Measurements from ENCODE around the gene APRT. TPM values are rescaled to one million over a fixed set of nuclear protein-coding genes. Genes with fewer than 3 reads are reported as not detected.

APRT gene
- total RNA-seq, 1 experiment from 2014 or later: 311 TPM

DNA sequence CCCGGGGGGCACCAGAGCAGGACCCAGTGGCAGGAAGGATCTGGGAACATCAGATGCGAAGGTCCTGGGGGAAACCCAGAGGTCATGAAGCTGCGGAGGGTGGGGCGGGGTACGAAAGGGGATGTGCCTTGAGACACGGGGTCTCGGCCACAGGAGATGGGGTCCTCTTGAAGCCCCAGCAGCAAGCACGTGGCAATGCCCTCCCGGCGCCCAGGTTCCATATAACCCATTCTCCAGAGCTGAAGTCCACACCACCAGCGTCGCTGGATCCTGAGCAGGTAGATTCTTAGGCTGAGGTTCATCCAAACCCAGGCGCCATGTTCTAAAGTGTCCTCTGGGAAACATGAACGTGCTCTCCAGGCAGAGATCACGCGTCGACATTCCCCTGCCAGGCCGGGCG lies 47.6 kb downstream of the APRT start:
- ChIA-PET RAD21 (ENCODE audit: low non-redundant PET in 1 of 2, low total read pairs in 2 of 2, uncharacterized antibody in 2 of 2, unreplicated experiment in 2 of 2) (no interaction called here), CTCF (interaction anchor here (1.0 kb wide), 1 partner anchor 26 kb away, joined by 4 read pairs; no protein-coding TSS in a partner anchor), POLR2A (no interaction called here)
- no peak overlapping the region for H3K4me3 ChIP-seq (replicated peaks in 1 of 2; ENCODE audit: low read depth in 1 of 2, low read length in 2 of 2)
- H2AFZ ChIP-seq (ENCODE audit: low read depth, low read length, poor library complexity, severe bottlenecking): no peak overlapping the region
- H3K27ac ChIP-seq (ENCODE audit: low read depth, low read length): no peak overlapping the region; the same call in 1 of the 2 replicates
- H4K20me1 ChIP-seq (ENCODE audit: insufficient read depth): peaks cover under 1% of the 10 kb centered on the region; the same call in 1 of the 2 replicates
- intact Hi-C loops (cut with micrococcal nuclease): no loop called here
- H3K9me3 ChIP-seq (ENCODE audit: control insufficient read depth in 1 of 2, insufficient read depth in 1 of 2, low read depth in 1 of 2, low read length in 2 of 2): no peaks in the 10 kb centered on the region
- no peaks in the 10 kb centered on the region for H3K9me2 ChIP-seq (ENCODE audit: insufficient read depth)
- H3K4me1 ChIP-seq (ENCODE audit: control insufficient read depth in 1 of 2, insufficient read depth in 2 of 2, low read length in 2 of 2): peaks cover 20 to 78% of the 10 kb centered on the region in 2 experiments
- DNase-seq (ENCODE audit: low read depth, low spot score) (no peak), ATAC-seq (no peak)
- H3K27me3 ChIP-seq (ENCODE audit: insufficient read depth, low read length): no peaks in the 10 kb centered on the region
- peaks cover 99% of the 10 kb centered on the region for H3K79me2 ChIP-seq (ENCODE audit: insufficient read depth, low read length)
- peaks cover 2 to 13% of the 10 kb centered on the region in 2 experiments; a peak in 1 of 4 replicates for H3K36me3 ChIP-seq (ENCODE audit: control insufficient read depth in 1 of 2, insufficient read depth in 2 of 2, low read length in 2 of 2)
- no TSS peak for BruUV-seq (replicated peaks)
- H3K4me2 ChIP-seq (ENCODE audit: low read length): no peak overlapping the region
- no peak overlapping the region for H3K9ac ChIP-seq (ENCODE audit: low read length)
- no peak for TF ChIP-seq FOSL1 (IDR thresholded peaks at IDR 0.05; ENCODE audit: low read depth)
- TF ChIP-seq SP1 (IDR thresholded peaks at IDR 0.05; ENCODE audit: low read depth): no peak
- TF ChIP-seq EGR1 (IDR thresholded peaks at IDR 0.05; ENCODE audit: low read depth): no peak
- no peak for TF ChIP-seq EZH2phosphoT487 (IDR thresholded peaks at IDR 0.05; ENCODE audit: borderline replicate concordance)
- TF ChIP-seq YY1 (IDR thresholded peaks at IDR 0.05; ENCODE audit: extremely low read depth, insufficient replicate concordance, low read depth, low read length): no peak
- TF ChIP-seq, protein P1, sequence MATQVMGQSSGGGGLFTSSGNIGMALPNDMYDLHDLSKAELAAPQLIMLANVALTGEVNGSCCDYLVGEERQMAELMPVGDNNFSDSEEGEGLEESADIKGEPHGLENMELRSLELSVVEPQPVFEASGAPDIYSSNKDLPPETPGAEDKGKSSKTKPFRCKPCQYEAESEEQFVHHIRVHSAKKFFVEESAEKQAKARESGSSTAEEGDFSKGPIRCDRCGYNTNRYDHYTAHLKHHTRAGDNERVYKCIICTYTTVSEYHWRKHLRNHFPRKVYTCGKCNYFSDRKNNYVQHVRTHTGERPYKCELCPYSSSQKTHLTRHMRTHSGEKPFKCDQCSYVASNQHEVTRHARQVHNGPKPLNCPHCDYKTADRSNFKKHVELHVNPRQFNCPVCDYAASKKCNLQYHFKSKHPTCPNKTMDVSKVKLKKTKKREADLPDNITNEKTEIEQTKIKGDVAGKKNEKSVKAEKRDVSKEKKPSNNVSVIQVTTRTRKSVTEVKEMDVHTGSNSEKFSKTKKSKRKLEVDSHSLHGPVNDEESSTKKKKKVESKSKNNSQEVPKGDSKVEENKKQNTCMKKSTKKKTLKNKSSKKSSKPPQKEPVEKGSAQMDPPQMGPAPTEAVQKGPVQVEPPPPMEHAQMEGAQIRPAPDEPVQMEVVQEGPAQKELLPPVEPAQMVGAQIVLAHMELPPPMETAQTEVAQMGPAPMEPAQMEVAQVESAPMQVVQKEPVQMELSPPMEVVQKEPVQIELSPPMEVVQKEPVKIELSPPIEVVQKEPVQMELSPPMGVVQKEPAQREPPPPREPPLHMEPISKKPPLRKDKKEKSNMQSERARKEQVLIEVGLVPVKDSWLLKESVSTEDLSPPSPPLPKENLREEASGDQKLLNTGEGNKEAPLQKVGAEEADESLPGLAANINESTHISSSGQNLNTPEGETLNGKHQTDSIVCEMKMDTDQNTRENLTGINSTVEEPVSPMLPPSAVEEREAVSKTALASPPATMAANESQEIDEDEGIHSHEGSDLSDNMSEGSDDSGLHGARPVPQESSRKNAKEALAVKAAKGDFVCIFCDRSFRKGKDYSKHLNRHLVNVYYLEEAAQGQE (IDR thresholded peaks at IDR 0.05; ENCODE audit: low read depth): no peak
- TF ChIP-seq POLR2AphosphoS5 (IDR thresholded peaks at IDR 0.05; ENCODE audit: low read depth, low read length): no peak
- no peak for TF ChIP-seq POLR2A (IDR thresholded peaks at IDR 0.05; ENCODE audit: borderline replicate concordance, extremely low read depth, insufficient read depth, insufficient read length)
- no peak for TF ChIP-seq ZFX (IDR thresholded peaks at IDR 0.05)
- no peak for TF ChIP-seq EZH2 (IDR thresholded peaks at IDR 0.05)
- TF ChIP-seq ATF3 (IDR thresholded peaks at IDR 0.05): no peak
- TF ChIP-seq, protein P2, sequence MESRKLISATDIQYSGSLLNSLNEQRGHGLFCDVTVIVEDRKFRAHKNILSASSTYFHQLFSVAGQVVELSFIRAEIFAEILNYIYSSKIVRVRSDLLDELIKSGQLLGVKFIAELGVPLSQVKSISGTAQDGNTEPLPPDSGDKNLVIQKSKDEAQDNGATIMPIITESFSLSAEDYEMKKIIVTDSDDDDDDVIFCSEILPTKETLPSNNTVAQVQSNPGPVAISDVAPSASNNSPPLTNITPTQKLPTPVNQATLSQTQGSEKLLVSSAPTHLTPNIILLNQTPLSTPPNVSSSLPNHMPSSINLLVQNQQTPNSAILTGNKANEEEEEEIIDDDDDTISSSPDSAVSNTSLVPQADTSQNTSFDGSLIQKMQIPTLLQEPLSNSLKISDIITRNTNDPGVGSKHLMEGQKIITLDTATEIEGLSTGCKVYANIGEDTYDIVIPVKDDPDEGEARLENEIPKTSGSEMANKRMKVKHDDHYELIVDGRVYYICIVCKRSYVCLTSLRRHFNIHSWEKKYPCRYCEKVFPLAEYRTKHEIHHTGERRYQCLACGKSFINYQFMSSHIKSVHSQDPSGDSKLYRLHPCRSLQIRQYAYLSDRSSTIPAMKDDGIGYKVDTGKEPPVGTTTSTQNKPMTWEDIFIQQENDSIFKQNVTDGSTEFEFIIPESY (IDR thresholded peaks at IDR 0.05; ENCODE audit: extremely low read depth, insufficient replicate concordance, low read length): no peak
- TF ChIP-seq SIN3A (IDR thresholded peaks at IDR 0.05; ENCODE audit: low read depth): no peak
- no peak for TF ChIP-seq TCF7L2 (IDR thresholded peaks at IDR 0.05; ENCODE audit: borderline replicate concordance, extremely low read depth, insufficient read depth, insufficient read length)
